ENCODE measurements around the gene UST.

DNA sequence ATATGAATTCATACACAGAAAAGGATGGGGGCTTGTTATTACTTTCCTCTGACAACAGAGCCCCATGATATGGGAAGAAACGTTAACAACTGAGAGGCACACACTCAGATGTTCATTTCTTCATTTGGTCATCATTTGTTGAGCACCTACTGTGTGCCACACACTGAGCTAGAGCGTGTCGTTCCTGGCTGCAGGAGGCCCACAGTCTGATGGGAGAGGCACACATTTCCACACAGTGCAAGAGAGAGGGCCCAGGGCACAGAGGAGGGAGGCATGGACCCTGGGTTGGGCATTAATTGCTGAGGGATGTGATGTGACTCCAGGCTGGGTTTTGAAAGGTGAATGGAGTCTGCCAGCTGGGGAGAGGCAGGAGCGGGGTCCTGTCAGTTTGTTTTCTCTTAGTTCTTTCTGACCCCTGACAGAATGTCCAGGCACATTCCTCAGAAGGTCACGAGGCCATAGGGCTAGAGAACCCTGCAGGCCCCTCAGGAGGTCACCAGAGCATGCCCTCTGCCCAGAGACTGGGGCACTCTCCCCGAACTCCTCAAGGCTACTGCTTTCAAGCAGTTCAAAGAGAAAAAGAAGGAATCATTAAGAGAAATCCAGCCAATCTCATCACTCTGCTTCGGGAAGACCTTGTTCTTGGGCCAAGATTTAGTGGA lies 216.2 kb downstream of the UST start:
- TF ChIP-seq, protein P1, sequence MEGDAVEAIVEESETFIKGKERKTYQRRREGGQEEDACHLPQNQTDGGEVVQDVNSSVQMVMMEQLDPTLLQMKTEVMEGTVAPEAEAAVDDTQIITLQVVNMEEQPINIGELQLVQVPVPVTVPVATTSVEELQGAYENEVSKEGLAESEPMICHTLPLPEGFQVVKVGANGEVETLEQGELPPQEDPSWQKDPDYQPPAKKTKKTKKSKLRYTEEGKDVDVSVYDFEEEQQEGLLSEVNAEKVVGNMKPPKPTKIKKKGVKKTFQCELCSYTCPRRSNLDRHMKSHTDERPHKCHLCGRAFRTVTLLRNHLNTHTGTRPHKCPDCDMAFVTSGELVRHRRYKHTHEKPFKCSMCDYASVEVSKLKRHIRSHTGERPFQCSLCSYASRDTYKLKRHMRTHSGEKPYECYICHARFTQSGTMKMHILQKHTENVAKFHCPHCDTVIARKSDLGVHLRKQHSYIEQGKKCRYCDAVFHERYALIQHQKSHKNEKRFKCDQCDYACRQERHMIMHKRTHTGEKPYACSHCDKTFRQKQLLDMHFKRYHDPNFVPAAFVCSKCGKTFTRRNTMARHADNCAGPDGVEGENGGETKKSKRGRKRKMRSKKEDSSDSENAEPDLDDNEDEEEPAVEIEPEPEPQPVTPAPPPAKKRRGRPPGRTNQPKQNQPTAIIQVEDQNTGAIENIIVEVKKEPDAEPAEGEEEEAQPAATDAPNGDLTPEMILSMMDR (conservative IDR thresholded peaks at IDR 0.05; ENCODE audit: low read length) = no peak
- TF ChIP-seq EZH2phosphoT487 (IDR thresholded peaks at IDR 0.05; ENCODE audit: borderline replicate concordance, low read depth, low read length) = no peak

All from OCI-LY7 (cell line).